Measurements from ENCODE around the gene C16orf90. TPM values are rescaled to one million over a fixed set of nuclear protein-coding genes. Genes with fewer than 3 reads are reported as not detected.
A peak's percentile ranks its signal among the peaks of the same experiment; 100 is the strongest.

C16orf90 gene
- total RNA-seq, 2 donors from 2014 or later: not detected

DNA sequence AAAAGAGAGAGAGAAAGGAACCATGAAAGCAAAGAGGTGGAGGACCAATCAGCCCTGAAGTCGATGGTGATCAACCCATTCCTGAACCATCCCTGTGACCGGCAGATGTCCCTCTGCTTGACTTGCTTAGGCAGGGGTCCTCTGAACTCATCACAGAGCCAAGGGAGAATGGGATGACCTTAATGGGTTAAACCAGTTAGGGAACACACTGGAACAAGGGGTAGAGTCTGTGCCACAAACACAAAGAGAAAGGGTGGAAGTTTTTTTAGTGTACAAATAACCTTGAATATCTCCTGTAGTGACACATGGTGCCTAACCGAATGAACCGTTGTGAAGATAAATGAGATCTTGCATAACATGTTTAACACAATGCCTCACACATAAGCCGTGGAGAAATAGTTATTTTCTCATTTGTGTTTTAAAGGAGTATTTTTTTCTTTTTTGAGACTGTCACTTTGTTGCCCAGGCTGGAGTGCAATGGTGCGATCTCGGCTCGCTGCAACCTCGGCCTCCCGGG lies 40.6 kb downstream of the C16orf90 start:
- Mint-ChIP-seq H3K27me3 (no peaks in the 10 kb centered on the region), H3K9me3 (no peaks in the 10 kb centered on the region), H3K27ac (no peak overlapping the region), H3K36me3 (ENCODE audit: low read depth) (peaks cover 17% of the 10 kb centered on the region), H3K4me1 (peaks cover 9% of the 10 kb centered on the region), H3K4me3 (no peak overlapping the region)
- ATAC-seq (replicated peaks): no peak

DNA sequence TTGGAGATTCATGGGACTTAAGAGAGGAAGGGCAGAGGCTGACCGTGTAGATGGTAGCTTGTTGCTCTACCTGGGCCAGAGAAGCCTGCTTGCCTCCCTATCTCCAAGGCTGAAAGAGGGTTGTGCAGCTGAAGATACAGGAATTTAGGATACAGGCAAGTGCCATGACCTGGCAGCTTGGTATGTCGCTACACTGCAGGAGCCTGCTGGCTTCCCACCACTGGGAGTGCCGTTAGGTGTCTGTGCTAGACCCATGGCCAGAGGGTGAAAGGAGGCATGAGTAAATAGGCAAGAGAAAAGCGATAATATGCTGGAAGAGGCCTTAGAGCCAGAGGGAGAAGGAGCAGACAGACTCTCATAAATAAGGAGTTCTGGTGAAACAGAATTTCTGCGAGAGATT lies 41.2 kb downstream of the C16orf90 start:
- H3K36me3 Mint-ChIP-seq (ENCODE audit: low read depth): peaks cover 22% of the 10 kb centered on the region
- no peak overlapping the region for H3K27ac Mint-ChIP-seq

DNA sequence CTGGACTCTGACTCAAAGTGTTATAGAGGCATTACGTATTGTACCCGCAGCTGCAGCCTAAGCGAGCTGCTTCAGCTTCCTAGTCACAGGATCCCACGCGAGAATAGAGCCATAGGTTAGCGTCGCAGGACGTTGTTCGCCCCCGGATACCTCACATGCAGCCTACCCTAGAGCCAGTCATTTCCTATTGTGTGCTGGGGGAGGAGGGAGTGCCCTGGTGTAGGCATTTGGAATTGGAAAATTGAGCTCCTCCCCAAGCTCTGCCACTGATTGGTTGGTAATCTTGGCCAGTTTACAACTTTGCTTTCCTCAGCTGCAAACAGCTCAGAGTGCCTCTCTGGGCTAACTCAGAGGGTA lies 51.3 kb downstream of the C16orf90 start:
- peaks cover 59% of the 10 kb centered on the region for H3K36me3 Mint-ChIP-seq (ENCODE audit: low read depth)
- peaks cover 4% of the 10 kb centered on the region for H3K9me3 Mint-ChIP-seq
- peak overlapping the region; percentile 91 for H3K27ac Mint-ChIP-seq
- peaks cover 9% of the 10 kb centered on the region for H3K4me1 Mint-ChIP-seq
- no peaks in the 10 kb centered on the region for H3K27me3 Mint-ChIP-seq
- peak; percentile 78 for ATAC-seq (replicated peaks)
- H3K4me3 Mint-ChIP-seq: peak overlapping the region; percentile 81

More for the DNA sequence above, 41.2 kb downstream of the C16orf90 start:
- no peaks in the 10 kb centered on the region for H3K27me3 Mint-ChIP-seq
- H3K4me3 Mint-ChIP-seq: no peak overlapping the region
- ATAC-seq (replicated peaks): no peak
- H3K9me3 Mint-ChIP-seq: no peaks in the 10 kb centered on the region
- H3K4me1 Mint-ChIP-seq: peaks cover 3% of the 10 kb centered on the region

Other genes with a start within 250 kb of the C16orf90 start
- gene MEFV, start 238.9 kb downstream of the C16orf90 start, total RNA-seq: under 1 TPM in 1 of 2 donors, not detected in 1; 0.11 TPM
- 10 to 100 TPM; 19.3 to 21.4 TPM for gene ZNF263, start 212.0 kb downstream of the C16orf90 start, total RNA-seq
- gene TIGD7, start 190.1 kb downstream of the C16orf90 start, total RNA-seq: 1 to 10 TPM; 2.3 to 4.0 TPM
- gene ZNF75A, start 190.0 kb downstream of the C16orf90 start, total RNA-seq: 10 to 100 TPM; 19.4 to 26.9 TPM
- not detected for gene OR2C1, start 139.6 kb downstream of the C16orf90 start, total RNA-seq
- gene ZSCAN32, start 94.5 kb downstream of the C16orf90 start, total RNA-seq: 10 to 100 TPM in 1 of 2 donors, 1 to 10 TPM in 1; 8.4 to 10.5 TPM
- gene ZNF174, start 94.3 kb downstream of the C16orf90 start, total RNA-seq: 1 to 10 TPM; 5.8 to 8.4 TPM
- gene ZNF597, start 52.0 kb downstream of the C16orf90 start, total RNA-seq: 1 to 10 TPM; 2.0 to 3.0 TPM
- gene NAA60, start 51.8 kb downstream of the C16orf90 start, total RNA-seq: 10 to 100 TPM; 36.8 to 38.7 TPM
- 10 to 100 TPM; 14.9 to 15.7 TPM for gene CLUAP1, start 5.5 kb upstream of the C16orf90 start, total RNA-seq
- 10 to 100 TPM; 36.8 to 49.1 TPM for gene NLRC3, start 81.9 kb upstream of the C16orf90 start, total RNA-seq
- gene SLX4, start 116.1 kb upstream of the C16orf90 start, total RNA-seq: 10 to 100 TPM; 10.8 to 14.5 TPM
- 10 to 100 TPM; 14.8 to 22.0 TPM for gene DNASE1, start 159.2 kb upstream of the C16orf90 start, total RNA-seq
- gene TRAP1, start 222.0 kb upstream of the C16orf90 start, total RNA-seq: 100 to 1,000 TPM; 124 to 238 TPM